Activated CD8-positive, alpha-beta memory T cell treated with anti-CD3 and anti-CD28 coated beads for 36 hours (primary cell): ENCODE results near the gene MAPRE3. TPM values are rescaled to one million over a fixed set of nuclear protein-coding genes. Genes with fewer than 3 reads are reported as not detected.
"Not testable (repeated sequence)": the region's sequence is repeated elsewhere in the genome, so short reads cannot be mapped to it uniquely, and the experiment has no call there.

Source experiments
- CTCF ChIA-PET: fragments of 350-600 bp; sonication (Branson Sonifier 250); formaldehyde crosslinking; loops from one replicate; lab custom pipeline; 2021; ENCODE audit warnings: antibody characterized with exemption; lab: Charles Lee
- POLR2A ChIA-PET: fragments of 350-600 bp; sonication (Branson Sonifier 250); formaldehyde crosslinking; loops from one replicate; lab custom pipeline; 2021; ENCODE audit warnings: antibody characterized with exemption; lab: Charles Lee
- total RNA-seq, 2 experiments: library from RNA; stranded (reverse); gene quantifications; one replicate each; pipeline ENCODE4 v1.2.3, GENCODE V29; 2021

Gene MAPRE3
- 1 to 10 TPM; 2.4 to 3.8 TPM for total RNA-seq

GRCh38 chr2:26970244-26970927 lies at the start of gene MAPRE3:
MAPRE3 (plus strand) TSS chr2:26970637; CDS start chr2:27022219, 51,582 bp downstream.
- CTCF ChIA-PET: interaction anchor here (0.8 to 1.2 kb wide), 3 partner anchors 8 to 45 kb away, joined by 3 to 4 read pairs (median 3); no protein-coding TSS in a partner anchor
- POLR2A ChIA-PET: interaction anchor here (0.7 kb wide), 1 partner anchor 333 kb away, joined by 6 read pairs; no protein-coding TSS in a partner anchor

- CTCF ChIA-PET: no interaction called here
These were observed 49.1 kb upstream of the MAPRE3 start for GRCh38 chr2:26921323-26921722.

GRCh38 chr2:26922405-26923188 lies 47.8 kb upstream of the MAPRE3 start:
- ChIA-PET POLR2A (no interaction called here), CTCF (interaction anchor here (0.5 to 1.7 kb wide), 8 partner anchors 15 to 523 kb away, joined by 3 to 20 read pairs (median 4); no protein-coding TSS in a partner anchor)

More at GRCh38 chr2:26921323-26921722, 49.1 kb upstream of the MAPRE3 start:
- POLR2A ChIA-PET: no interaction called here

- CTCF ChIA-PET: interaction anchor here (0.6 to 1.7 kb wide), 6 partner anchors 14 to 247 kb away, joined by 3 to 20 read pairs (median 4); no protein-coding TSS in a partner anchor
- POLR2A ChIA-PET: not testable (repeated sequence)
These were observed 47.3 kb upstream of the MAPRE3 start for GRCh38 chr2:26923189-26923466.

DNA sequence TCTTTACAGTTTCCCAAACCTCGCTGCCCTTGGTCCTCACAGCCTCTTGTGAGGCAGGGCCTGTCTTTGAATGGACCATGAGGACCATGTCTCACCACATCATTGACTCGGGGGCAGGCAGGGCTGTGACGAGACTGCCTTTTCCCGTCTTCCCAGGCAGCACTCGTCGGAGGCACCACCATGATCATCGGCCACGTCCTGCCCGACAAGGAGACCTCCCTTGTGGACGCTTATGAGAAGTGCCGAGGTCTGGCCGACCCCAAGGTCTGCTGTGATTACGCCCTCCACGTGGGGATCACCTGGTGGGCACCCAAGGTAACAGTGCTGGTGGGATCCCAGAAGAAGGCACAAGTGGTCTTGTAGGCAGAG lies 45.7 kb upstream of the MAPRE3 start:
- POLR2A ChIA-PET: no interaction called here
- CTCF ChIA-PET: interaction anchor here (1.5 kb wide), 1 partner anchor 18 kb away, joined by 4 read pairs; no protein-coding TSS in a partner anchor

GRCh38 chr2:26925100-26925791 lies 45.2 kb upstream of the MAPRE3 start:
- ChIA-PET POLR2A (no interaction called here), CTCF (interaction anchor here (1.5 kb wide), 1 partner anchor 19 kb away, joined by 4 read pairs; no protein-coding TSS in a partner anchor)

DNA sequence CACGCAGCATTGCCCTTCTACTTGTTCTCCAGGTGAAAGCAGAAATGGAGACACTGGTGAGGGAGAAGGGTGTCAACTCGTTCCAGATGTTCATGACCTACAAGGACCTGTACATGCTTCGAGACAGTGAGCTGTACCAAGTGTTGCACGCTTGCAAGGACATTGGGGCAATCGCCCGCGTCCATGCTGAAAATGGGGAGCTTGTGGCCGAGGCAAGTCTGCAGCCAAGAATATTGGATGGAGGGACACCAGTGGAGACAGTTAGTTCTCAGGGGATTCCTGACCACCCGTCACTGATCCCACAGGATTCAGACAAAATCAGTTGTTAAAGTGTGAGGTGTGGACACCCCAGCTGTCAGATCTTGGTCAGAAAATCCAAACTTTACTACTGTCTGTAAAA lies 43.2 kb upstream of the MAPRE3 start:
- ChIA-PET CTCF (interaction anchor here (1.5 kb wide), 1 partner anchor 11 kb away, joined by 3 read pairs; no protein-coding TSS in a partner anchor), POLR2A (no interaction called here)

DNA sequence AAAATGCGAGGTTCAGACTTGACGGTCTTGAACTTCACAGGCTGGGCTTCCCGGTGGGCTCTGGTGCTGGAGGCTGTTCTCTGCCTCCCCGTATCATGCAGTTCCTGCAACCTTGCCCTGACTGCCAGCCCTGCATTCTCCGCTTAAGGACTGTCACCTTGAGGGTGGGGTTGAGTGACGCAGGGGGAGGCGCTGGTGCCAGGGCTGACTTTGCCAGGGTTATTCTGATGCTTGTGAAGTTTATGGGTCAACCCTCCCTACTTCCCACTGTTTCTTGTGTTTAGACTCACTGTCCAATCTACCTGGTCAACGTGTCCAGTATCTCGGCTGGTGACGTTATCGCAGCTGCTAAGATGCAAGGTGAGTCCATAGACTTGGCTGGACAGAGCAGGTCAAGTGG lies 37.5 kb upstream of the MAPRE3 start:
- ChIA-PET POLR2A (no interaction called here), CTCF (interaction anchor here (0.7 kb wide), 1 partner anchor 86 kb away, joined by 4 read pairs; no protein-coding TSS in a partner anchor)

DNA sequence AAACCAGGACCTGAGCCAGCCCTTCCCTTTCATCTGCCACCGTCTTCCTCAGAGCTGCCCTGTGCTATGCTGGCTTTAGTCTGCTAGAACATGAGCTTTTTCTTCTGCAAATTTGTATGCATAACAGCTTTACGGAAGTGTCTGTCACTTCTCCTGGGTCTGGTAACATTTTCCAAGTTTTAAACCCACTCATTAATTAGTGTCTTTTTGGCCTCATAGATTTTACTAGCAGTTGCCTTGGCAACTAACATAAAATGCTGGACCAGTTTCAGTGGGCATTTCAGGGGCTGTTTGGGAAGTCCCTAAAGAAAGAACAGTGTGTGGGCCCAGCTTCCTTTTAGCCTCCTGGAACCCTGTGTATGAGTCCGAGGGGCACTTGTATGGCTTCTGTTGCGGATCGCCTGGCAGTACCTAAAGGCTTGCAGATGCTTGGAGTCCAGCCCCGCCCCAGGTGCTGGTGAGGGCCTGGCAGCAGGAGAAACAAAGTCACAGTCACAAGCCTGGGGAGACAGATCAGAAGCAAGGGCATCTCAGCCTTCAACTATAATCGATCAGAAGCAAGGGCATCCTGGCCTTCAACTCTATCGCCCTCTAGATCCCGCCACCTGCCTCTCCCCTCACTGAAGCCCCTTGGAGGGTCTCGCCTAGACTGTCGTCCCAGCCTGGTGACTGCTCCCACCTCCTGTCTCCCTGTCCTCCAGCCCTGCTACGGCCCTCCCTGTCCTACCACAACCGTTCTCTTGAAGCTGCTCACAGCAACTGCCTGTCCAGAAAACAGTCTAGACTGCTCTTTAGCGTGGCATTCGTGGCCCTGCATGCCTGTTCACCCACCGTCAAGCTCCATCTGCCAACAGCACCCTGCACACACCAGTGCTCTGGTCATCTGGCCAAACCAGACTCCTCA lies 36.8 kb upstream of the MAPRE3 start:
- CTCF ChIA-PET: no interaction called here

DNA sequence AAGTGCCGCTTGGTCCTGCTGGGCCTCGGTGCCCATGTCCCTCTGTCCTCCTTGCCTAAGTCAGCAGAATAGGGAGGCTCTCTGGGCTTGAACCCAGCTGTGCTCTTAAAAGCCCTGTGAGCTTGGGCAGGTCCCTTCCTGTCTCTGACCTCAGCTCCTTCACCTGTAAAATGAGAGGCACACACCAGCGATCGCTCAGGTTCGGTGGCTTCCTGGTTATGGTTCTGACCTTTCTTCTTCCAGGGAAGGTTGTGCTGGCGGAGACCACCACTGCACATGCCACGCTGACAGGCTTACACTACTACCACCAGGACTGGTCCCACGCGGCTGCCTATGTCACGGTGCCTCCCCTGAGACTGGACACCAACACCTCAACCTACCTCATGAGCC lies 36.1 kb upstream of the MAPRE3 start:
- POLR2A ChIA-PET: no interaction called here
- CTCF ChIA-PET: no interaction called here

More for the DNA sequence above, 36.8 kb upstream of the MAPRE3 start:
- POLR2A ChIA-PET: no interaction called here

- POLR2A ChIA-PET: no interaction called here
- CTCF ChIA-PET: no interaction called here
These were observed 35.5 kb upstream of the MAPRE3 start for GRCh38 chr2:26934985-26935384.

- POLR2A ChIA-PET: no interaction called here
- CTCF ChIA-PET: interaction anchor here (0.8 to 2.1 kb wide), 4 partner anchors 14 to 94 kb away, joined by 3 to 9 read pairs (median 4); no protein-coding TSS in a partner anchor
These were observed 33.6 kb upstream of the MAPRE3 start for GRCh38 chr2:26936855-26937254.

DNA sequence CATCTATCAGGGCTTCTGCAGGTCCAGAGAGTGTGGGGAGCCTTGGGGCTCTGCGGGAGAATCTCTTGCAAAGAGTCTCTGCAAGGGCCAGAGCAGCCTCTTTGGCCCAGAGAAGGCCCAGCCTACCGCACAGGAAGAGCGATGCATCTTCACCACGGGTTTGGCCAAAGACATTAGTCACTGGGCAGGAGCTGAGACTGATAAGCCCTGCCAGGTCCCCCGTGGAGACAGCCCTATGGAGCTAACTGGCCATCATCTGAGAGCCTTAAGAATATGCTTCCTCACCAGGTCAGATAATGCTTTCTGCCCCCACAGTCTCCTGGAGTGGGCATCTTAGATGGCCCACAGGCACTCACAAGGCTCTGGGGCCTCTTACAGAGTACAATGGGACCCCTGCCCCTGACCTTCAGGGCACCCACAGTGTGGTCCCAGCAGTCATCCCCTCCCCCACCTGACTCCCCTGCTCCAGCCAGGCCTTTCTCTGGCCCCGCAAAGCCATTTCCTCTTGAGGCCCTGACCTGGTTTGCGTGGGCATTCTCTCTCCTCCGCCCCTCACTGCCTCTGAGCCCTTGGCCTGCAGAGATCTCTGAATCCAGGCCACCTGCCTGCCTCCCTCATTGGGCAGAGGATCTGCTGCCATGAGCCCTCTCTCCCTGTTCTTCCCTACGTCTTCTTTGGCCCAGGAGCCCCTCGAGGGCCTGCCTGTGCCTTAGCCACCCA lies 31.9 kb upstream of the MAPRE3 start:
- ChIA-PET CTCF (interaction anchor here (2.1 to 3.5 kb wide), 2 partner anchors 92 kb away, joined by 9 to 20 read pairs; no protein-coding TSS in a partner anchor), POLR2A (no interaction called here)

DNA sequence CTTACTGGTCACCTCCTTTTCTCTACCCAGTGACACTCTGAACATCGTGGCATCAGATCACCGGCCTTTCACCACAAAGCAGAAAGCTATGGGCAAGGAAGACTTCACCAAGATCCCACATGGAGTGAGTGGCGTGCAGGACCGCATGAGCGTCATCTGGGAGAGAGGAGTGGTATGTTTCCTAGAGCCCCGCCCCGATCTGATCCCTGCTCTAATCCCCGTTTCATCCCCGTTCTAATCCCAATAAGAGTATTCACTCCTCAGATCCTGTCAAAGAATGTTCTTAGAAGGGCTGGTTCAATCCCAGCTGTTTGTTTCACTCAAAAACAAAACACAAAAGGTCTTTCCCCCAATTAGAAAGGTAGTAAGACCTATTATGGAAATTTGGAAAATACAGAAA lies 30.4 kb upstream of the MAPRE3 start:
- ChIA-PET POLR2A (no interaction called here), CTCF (interaction anchor here (3.5 kb wide), 1 partner anchor 93 kb away, joined by 20 read pairs; no protein-coding TSS in a partner anchor)

GRCh38 chr2:26941486-26941885 lies 29.0 kb upstream of the MAPRE3 start:
- POLR2A ChIA-PET: no interaction called here
- CTCF ChIA-PET: interaction anchor here (0.9 to 3.5 kb wide), 5 partner anchors 19 to 95 kb away, joined by 3 to 20 read pairs (median 6); no protein-coding TSS in a partner anchor

GRCh38 chr2:26942543-26943295 lies 27.7 kb upstream of the MAPRE3 start:
- POLR2A ChIA-PET: no interaction called here
- CTCF ChIA-PET: interaction anchor here (0.7 to 3.5 kb wide), 12 partner anchors 10 to 178 kb away, joined by 3 to 39 read pairs (median 4); partner anchors contain the start of genes DPYSL5 and SLC35F6
